KMS-11 (cell line): ENCODE results near the gene IFNAR2.

Source experiments
- H2AFZ ChIP-seq: fragments of 200-600 bp; sonication (generic); 2 replicates; pipeline ENCODE4 v1.6.1; 2016; ENCODE audit warnings: antibody characterized with exemption, mixed run types, low read depth
- H3K27ac ChIP-seq: fragments of 200-600 bp; sonication (generic); 2 replicates; pipeline ENCODE4 v1.6.1; 2016; ENCODE audit warnings: mild to moderate bottlenecking, mixed run types
- H3K27me3 ChIP-seq: fragments of 200-600 bp; sonication (generic); 2 replicates; pipeline ENCODE4 v1.6.1; 2017; ENCODE audit warnings: mild to moderate bottlenecking, low read depth, mixed run types, moderate library complexity; ENCODE audit not compliant: insufficient read depth
- H3K36me3 ChIP-seq: fragments of 200-600 bp; sonication (generic); 2 replicates; pipeline ENCODE4 v1.6.1; 2017; ENCODE audit warnings: mild to moderate bottlenecking, mixed run types; ENCODE audit not compliant: insufficient read depth
- H3K4me1 ChIP-seq: fragments of 200-600 bp; sonication (generic); 2 replicates; pipeline ENCODE4 v1.6.1; 2016; ENCODE audit warnings: mild to moderate bottlenecking, low read depth, mixed run types; ENCODE audit not compliant: poor library complexity, severe bottlenecking
- H3K4me2 ChIP-seq: fragments of 200-600 bp; sonication (generic); 2 replicates; pipeline ENCODE4 v1.7.0; 2016; ENCODE audit warnings: mild to moderate bottlenecking, mixed run types
- H3K4me3 ChIP-seq: fragments of 200-600 bp; sonication (generic); IDR thresholded peaks from 2 replicates; pipeline ENCODE4 v1.6.1; 2017; ENCODE audit warnings: low read depth, low read length, mixed read lengths; ENCODE audit not compliant: insufficient read depth
- H3K79me2 ChIP-seq: fragments of 200-600 bp; sonication (generic); 2 replicates; pipeline ENCODE4 v1.6.1; 2016; ENCODE audit warnings: low read depth, mixed run types; ENCODE audit not compliant: insufficient read depth
- H3K9ac ChIP-seq: fragments of 200-600 bp; sonication (generic); 2 replicates; pipeline ENCODE4 v1.6.1; 2016; ENCODE audit warnings: mild to moderate bottlenecking, mixed run types
- H4K20me1 ChIP-seq: fragments of 200-600 bp; sonication (generic); 2 replicates; pipeline ENCODE4 v1.6.1; 2016; ENCODE audit warnings: mild to moderate bottlenecking, mixed run types; ENCODE audit not compliant: insufficient read depth
- CTCF ChIP-seq: fragments of 200-600 bp; sonication (generic); conservative IDR thresholded peaks from 2 replicates; pipeline ENCODE4 v1.6.1; 2017; ENCODE audit warnings: low read depth, mild to moderate bottlenecking, antibody characterized with exemption, low read length, moderate library complexity, mixed read lengths

IFNAR2 gene

GRCh38 chr21:33228455-33228854 is 1.3 kb upstream of the IFNAR2 start:
- Histone ChIP-seq H3K4me2 (peak overlapping the region; percentile 88; the same call in 1 of the 2 replicates), H3K27ac (no peak overlapping the region), H2AFZ (no peak overlapping the region), H3K36me3 (peaks cover 2% of the 10 kb centered on the region; the same call in 1 of the 2 replicates), H3K79me2 (peaks cover 36% of the 10 kb centered on the region), H3K4me3 (no peak overlapping the region), H3K9ac (no peak overlapping the region), H3K27me3 (no peaks in the 10 kb centered on the region), H3K4me1 (peaks cover 52% of the 10 kb centered on the region), H4K20me1 (no peaks in the 10 kb centered on the region)
- TF ChIP-seq CTCF, result no peak

- H3K27ac ChIP-seq, result peak overlapping the region; percentile 20; the same call in 1 of the 2 replicates
- no peak overlapping the region; the same call in 1 of the 2 replicates for H3K9ac ChIP-seq
- H3K4me2 ChIP-seq, result peak overlapping the region; percentile 88
- peaks cover 59% of the 10 kb centered on the region for H3K4me1 ChIP-seq
- H3K4me3 ChIP-seq, result no peak overlapping the region
- TF ChIP-seq CTCF, result no peak
- H3K27me3 ChIP-seq, result no peaks in the 10 kb centered on the region
- H2AFZ ChIP-seq, result peak overlapping the region; percentile 85
- peaks cover 3% of the 10 kb centered on the region; the same call in 1 of the 2 replicates for H3K36me3 ChIP-seq
- peaks cover 44% of the 10 kb centered on the region for H3K79me2 ChIP-seq
- H4K20me1 ChIP-seq, result no peaks in the 10 kb centered on the region
Observed at GRCh38 chr21:33229099-33229783, 497 bp upstream of the IFNAR2 start.

- Histone ChIP-seq H3K79me2 (peaks cover 58% of the 10 kb centered on the region), H3K4me1 (peaks cover 74% of the 10 kb centered on the region), H4K20me1 (no peaks in the 10 kb centered on the region), H3K4me2 (peak overlapping the region; percentile 54), H3K9ac (peak overlapping the region; percentile 82), H3K4me3 (peak overlapping the region; percentile 57), H3K27ac (peak overlapping the region; percentile 70), H3K27me3 (no peaks in the 10 kb centered on the region), H3K36me3 (peaks cover 3% of the 10 kb centered on the region; the same call in 1 of the 2 replicates), H2AFZ (peak overlapping the region; percentile 70)
- peak; percentile 22; the same call in 1 of the 2 replicates for TF ChIP-seq CTCF
Observed at GRCh38 chr21:33230545-33231324, 997 bp downstream of the IFNAR2 start.

- Histone ChIP-seq H3K9ac (peak overlapping the region; percentile 82; the same call in 1 of the 2 replicates), H3K4me2 (peak overlapping the region; percentile 54), H4K20me1 (no peaks in the 10 kb centered on the region), H3K79me2 (peaks cover 65% of the 10 kb centered on the region), H3K36me3 (peaks cover 3% of the 10 kb centered on the region; the same call in 1 of the 2 replicates), H2AFZ (no peak overlapping the region), H3K27ac (no peak overlapping the region; the same call in 1 of the 2 replicates), H3K4me3 (no peak overlapping the region), H3K4me1 (peaks cover 82% of the 10 kb centered on the region), H3K27me3 (no peaks in the 10 kb centered on the region)
- TF ChIP-seq CTCF, result no peak
Observed at GRCh38 chr21:33231526-33231925, 1.8 kb downstream of the IFNAR2 start.
